Stomach (tissue), 9 donors: ENCODE data around the gene CD82. TPM values are rescaled to one million over a fixed set of nuclear protein-coding genes. Genes with fewer than 3 reads are reported as not detected.

Experiments used
- DNase-seq, 2 donors: peaks; one replicate each; pipeline versions ENCODE4 v3.0.0 to v3.0.0-alpha.2; 2013 to 2019
- H3K27ac ChIP-seq, 5 donors: fragments of 200-600 bp in 4 of 5; sonication (generic) in 4 of 5; one replicate each; pipeline ENCODE4 v1.5.1; 2013 to 2019; ENCODE audit warnings: mild to moderate bottlenecking in 1 of 5, moderate library complexity in 1 of 5
- H3K27me3 ChIP-seq, 3 donors: fragments of 200-600 bp; sonication (generic); one replicate each; pipeline ENCODE4 v1.5.1; 2017 to 2019; ENCODE audit warnings: mixed run types in 1 of 3
- H3K36me3 ChIP-seq, 4 donors: fragments of 200-600 bp; sonication (generic); 1 replicate in 3 of 4; 2 replicates in 1 of 4; pipeline ENCODE4 v1.5.1; 2016 to 2019
- H3K4me1 ChIP-seq, 4 donors: fragments of 200-600 bp; sonication (generic); one replicate each; pipeline ENCODE4 v1.5.1; 2016 to 2019
- H3K4me3 ChIP-seq, 4 donors: fragments of 200-600 bp; sonication (generic) in 3 of 4; one replicate each; pipeline ENCODE4 v1.5.1; 2016 to 2019; ENCODE audit warnings: mild to moderate bottlenecking in 1 of 4
- H3K9me3 ChIP-seq, 4 donors: fragments of 200-600 bp; sonication (generic); one replicate each; pipeline ENCODE4 v1.5.1; 2016 to 2019
- CTCF ChIP-seq, 7 experiments: fragments of 450-650 bp in 4 of 7; fragments of 200-600 bp in 3 of 7; sonication (generic) in 3 of 7; IDR thresholded peaks; one replicate each; pipeline ENCODE4 v1.5.1; 2016 to 2019; ENCODE audit warnings: antibody characterized with exemption in 7 of 7, control low read depth in 2 of 7, mild to moderate bottlenecking in 1 of 7
- EP300 ChIP-seq: sonication (generic); formaldehyde crosslinking; IDR thresholded peaks from one replicate; pipeline ENCODE4 v1.6.1; 2017; ENCODE audit warnings: antibody characterized with exemption
- POLR2A ChIP-seq, 4 donors: fragments of 450-650 bp; IDR thresholded peaks; one replicate each; pipeline ENCODE4 v1.6.1; 2016; ENCODE audit warnings: antibody characterized with exemption in 4 of 4, control low read depth in 2 of 4, mild to moderate bottlenecking in 1 of 4, moderate library complexity in 1 of 4
- POLR2AphosphoS5 ChIP-seq, 3 donors: sonication (generic); formaldehyde crosslinking; IDR thresholded peaks; one replicate each; pipeline ENCODE4 v1.6.1; 2016; ENCODE audit warnings: antibody characterized with exemption in 3 of 3
- WGBS, 5 donors: extraction: QIAGEN DNeasy Blood & Tissue Kit in 3 of 5; methylation state at CpG; one replicate each; pipeline versions ENCODE4 v1.1.5 to v1.1.7; 2013 to 2018; 5-methylcytosine and 5-hydroxymethylcytosine counted together
- intact Hi-C: fragments of 100-400 bp; cut with DNase I; formaldehyde crosslinking; loops from one replicate; pipeline ENCODE4 v1.15.1; 2023; ENCODE audit warnings: low total_unique reads
- polyA plus RNA-seq, 3 donors: library from polyadenylated mRNA; stranded (reverse); fragments of 200-250 nt; gene quantifications; one replicate each; pipeline ENCODE4 v1.2.3, GENCODE V29; 2013
- total RNA-seq, 5 donors: library from RNA; depleted of rRNA; stranded (reverse); fragments of >200 nt; gene quantifications; one replicate each; pipeline versions ENCODE4 v1.1.0 to v1.2.3, GENCODE V29; 2014 to 2016
- donor health status: healthy with polysubstance abuse.
- donor health status: Bipolar disorder and iron deficiency.
- donor health status: healthy.

Gene CD82
- total and polyA plus RNA-seq, 8 donors = 0.58 to 54.4 (median 25.3) TPM

- DNase-seq = peak; percentile 6 to 22
- peaks cover 14 to 42% (median 25%) of the 10 kb centered on the region in 4 donors for H3K4me1 ChIP-seq
These were observed 63.6 kb downstream of the CD82 start for GRCh38 chr11:44628730-44629700.

DNA sequence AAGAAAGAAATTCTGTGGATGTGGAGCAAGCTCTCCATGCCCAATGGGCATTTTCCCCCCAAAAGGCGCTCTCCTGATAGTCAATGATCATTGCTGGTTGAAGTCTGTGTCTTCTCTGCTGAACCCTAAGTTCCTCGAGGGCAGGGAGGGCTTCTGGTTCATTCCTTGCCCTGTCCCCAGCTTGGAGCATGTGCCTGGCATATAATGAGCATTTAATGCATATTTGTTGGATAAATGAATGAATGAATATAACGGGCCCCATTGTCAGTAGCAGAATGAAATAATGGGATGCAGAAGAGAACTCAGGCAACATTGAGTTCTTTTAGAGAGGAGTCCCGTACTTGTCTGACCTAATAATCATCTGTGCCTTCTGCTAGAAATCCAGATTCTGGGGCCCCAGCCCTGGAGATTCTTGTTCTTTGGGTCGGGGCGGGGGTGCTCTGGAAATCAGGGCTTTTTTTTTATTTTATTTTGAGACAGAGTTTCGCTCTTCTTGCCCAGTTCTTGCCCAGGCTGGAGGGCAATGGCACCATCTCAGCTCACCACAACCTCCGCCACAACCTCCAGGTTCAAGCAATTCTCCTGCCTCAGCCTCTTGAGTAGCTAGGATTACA is 64.4 kb downstream of the CD82 start:
- no peaks in the 10 kb centered on the region for H3K9me3 ChIP-seq
- H3K36me3 ChIP-seq = no peaks in the 10 kb centered on the region
- H3K4me3 ChIP-seq = no peak overlapping the region
- 81 to 94% (median 92%) methylated on average over 8 of the region's 8 CpGs for WGBS, 5 donors
- peaks cover 14 to 49% (median 29%) of the 10 kb centered on the region in 4 donors for H3K4me1 ChIP-seq
- intact Hi-C loops = no loop called here
- H3K27me3 ChIP-seq = peaks cover 0 to 23% (median 0%) of the 10 kb centered on the region in 3 donors
- TF ChIP-seq CTCF (IDR thresholded peaks at IDR 0.05) = no peak
- DNase-seq = peak; percentile 1 to 3
- H3K27ac ChIP-seq = peak overlapping the region in 1 of 5 donors; percentile 77

More at GRCh38 chr11:44628730-44629700, 63.6 kb downstream of the CD82 start:
- Histone ChIP-seq H3K36me3 (no peaks in the 10 kb centered on the region), H3K27me3 (peaks cover 0 to 15% (median 0%) of the 10 kb centered on the region in 3 donors), H3K27ac (peak overlapping the region in 2 of 5 donors; percentile 58 to 77), H3K4me3 (no peak overlapping the region), H3K9me3 (no peaks in the 10 kb centered on the region)
- WGBS, 5 donors = 76 to 83% (median 83%) methylated on average over 14 of the region's 14 CpGs
- intact Hi-C loops = no loop called here
- no peak for TF ChIP-seq EP300
- TF ChIP-seq CTCF (IDR thresholded peaks at IDR 0.05) = no peak
- no peak for TF ChIP-seq POLR2AphosphoS5 (IDR thresholded peaks at IDR 0.05)
- TF ChIP-seq POLR2A (IDR thresholded peaks at IDR 0.05) = no peak

GRCh38 chr11:44630511-44631210 is 65.2 kb downstream of the CD82 start:
- H3K27ac ChIP-seq = no peak overlapping the region
- DNase-seq = peak; percentile 1 to 7
- 85 to 92% (median 90%) methylated on average over 6 to 7 of the region's 7 CpGs for WGBS, 5 donors
- TF ChIP-seq POLR2A (IDR thresholded peaks at IDR 0.05) (no peak), POLR2AphosphoS5 (IDR thresholded peaks at IDR 0.05) (no peak)
- H3K4me3 ChIP-seq = no peak overlapping the region
- no peaks in the 10 kb centered on the region for H3K36me3 ChIP-seq
- H3K9me3 ChIP-seq = no peaks in the 10 kb centered on the region
- H3K27me3 ChIP-seq = peaks cover 0 to 30% (median 0%) of the 10 kb centered on the region in 3 donors
- H3K4me1 ChIP-seq = peaks cover 14 to 47% (median 31%) of the 10 kb centered on the region in 4 donors
- intact Hi-C loops = no loop called here

DNA sequence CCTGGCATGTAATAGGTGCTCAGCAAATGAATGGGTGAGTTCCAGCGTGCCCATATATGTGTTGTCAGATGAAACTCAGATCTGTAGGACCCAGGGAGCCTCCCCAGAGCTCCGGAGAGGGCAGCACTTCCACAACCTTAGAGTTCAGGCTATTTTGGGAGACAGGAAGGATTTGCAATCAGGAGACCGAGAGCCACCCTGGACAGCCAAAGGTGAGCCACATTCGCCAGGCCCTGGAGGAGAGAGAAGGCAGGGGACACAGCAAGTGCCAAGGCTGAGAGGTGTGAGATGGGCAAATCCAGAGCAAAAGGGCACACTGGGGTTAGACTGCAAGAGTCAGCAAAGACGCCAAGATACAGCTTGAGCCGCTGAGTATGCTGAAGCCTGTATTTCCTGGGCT is 66.4 kb downstream of the CD82 start:
- peaks cover 0 to 31% (median 0%) of the 10 kb centered on the region in 3 donors for H3K27me3 ChIP-seq
- H3K36me3 ChIP-seq = no peaks in the 10 kb centered on the region
- intact Hi-C loops = no loop called here
- WGBS, 5 donors = 64 to 87% (median 82%) methylated on average over 5 to 6 of the region's 6 CpGs
- H3K27ac ChIP-seq = no peak overlapping the region
- H3K9me3 ChIP-seq = no peaks in the 10 kb centered on the region
- H3K4me1 ChIP-seq = peaks cover 14 to 46% (median 31%) of the 10 kb centered on the region in 4 donors
- peak; percentile 4 to 7 for DNase-seq
- TF ChIP-seq POLR2A (IDR thresholded peaks at IDR 0.05) = no peak
- TF ChIP-seq POLR2AphosphoS5 (IDR thresholded peaks at IDR 0.05) = no peak
- no peak for TF ChIP-seq CTCF (IDR thresholded peaks at IDR 0.05)
- TF ChIP-seq EP300 = no peak
- no peak overlapping the region for H3K4me3 ChIP-seq
